Measurements from ENCODE around the gene TMEM39B.
"Not testable (repeated sequence)": the region's sequence is repeated elsewhere in the genome, so short reads cannot be mapped to it uniquely, and the experiment has no call there.

DNA sequence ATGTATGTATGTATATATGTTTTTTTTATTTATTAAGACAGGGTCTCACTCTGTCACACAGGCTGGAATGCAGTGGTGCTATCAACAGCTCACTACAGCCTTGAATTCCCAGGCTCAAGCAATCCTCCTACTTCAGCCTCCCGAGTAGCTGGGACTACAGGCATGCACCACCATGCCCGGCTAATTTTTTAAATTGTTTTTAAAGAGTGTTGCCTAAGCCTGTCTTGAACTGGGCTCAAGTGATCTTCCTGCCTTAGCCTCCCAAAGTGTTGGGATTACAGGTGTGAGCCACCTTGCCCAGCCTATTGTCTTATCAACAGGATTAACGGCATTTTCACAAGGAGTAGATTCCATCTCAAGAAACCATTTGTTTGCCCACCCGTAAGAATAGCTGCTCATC, 40.7 kb downstream of the TMEM39B start:
- TF ChIP-seq, protein P1, sequence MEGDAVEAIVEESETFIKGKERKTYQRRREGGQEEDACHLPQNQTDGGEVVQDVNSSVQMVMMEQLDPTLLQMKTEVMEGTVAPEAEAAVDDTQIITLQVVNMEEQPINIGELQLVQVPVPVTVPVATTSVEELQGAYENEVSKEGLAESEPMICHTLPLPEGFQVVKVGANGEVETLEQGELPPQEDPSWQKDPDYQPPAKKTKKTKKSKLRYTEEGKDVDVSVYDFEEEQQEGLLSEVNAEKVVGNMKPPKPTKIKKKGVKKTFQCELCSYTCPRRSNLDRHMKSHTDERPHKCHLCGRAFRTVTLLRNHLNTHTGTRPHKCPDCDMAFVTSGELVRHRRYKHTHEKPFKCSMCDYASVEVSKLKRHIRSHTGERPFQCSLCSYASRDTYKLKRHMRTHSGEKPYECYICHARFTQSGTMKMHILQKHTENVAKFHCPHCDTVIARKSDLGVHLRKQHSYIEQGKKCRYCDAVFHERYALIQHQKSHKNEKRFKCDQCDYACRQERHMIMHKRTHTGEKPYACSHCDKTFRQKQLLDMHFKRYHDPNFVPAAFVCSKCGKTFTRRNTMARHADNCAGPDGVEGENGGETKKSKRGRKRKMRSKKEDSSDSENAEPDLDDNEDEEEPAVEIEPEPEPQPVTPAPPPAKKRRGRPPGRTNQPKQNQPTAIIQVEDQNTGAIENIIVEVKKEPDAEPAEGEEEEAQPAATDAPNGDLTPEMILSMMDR (IDR thresholded peaks at IDR 0.05), result not testable (repeated sequence)
- not testable (repeated sequence) for TF ChIP-seq POLR2A, POLR2AphosphoS5 (IDR thresholded peaks at IDR 0.05)

Data from gastroesophageal sphincter (tissue), 3 donors.